SK-N-SH (cell line): ENCODE data around the gene IRF2. TPM values are rescaled to one million over a fixed set of nuclear protein-coding genes. Genes with fewer than 3 reads are reported as not detected.

ENCODE experiments used
- CTCF ChIA-PET: fragments of 300-600, 350-600 bp; formaldehyde crosslinking; extraction: SDS; loops from one replicate; lab custom pipeline; 2021; lab: Yijun Ruan, JAX
- POLR2A ChIA-PET: fragments of 350-600 bp; sonication (Branson Sonifier 250); formaldehyde crosslinking; extraction: SDS; loops from one replicate; lab custom pipeline; 2020; ENCODE audit warnings: antibody characterized with exemption, inconsistent platforms; lab: Yijun Ruan, JAX
- DNase-seq: peaks from one replicate; pipeline ENCODE4 v3.0.0; 2012
- H2AFZ ChIP-seq: fragments of 200-600 bp; sonication (generic); 2 replicates; pipeline ENCODE4 v1.8.1; 2016; ENCODE audit warnings: antibody characterized with exemption, mild to moderate bottlenecking, low read depth
- H3F3A ChIP-seq: fragments of 200-600 bp; sonication (generic); replicated peaks from 2 replicates; pipeline ENCODE3; 2016; ENCODE audit warnings: antibody characterized with exemption, mild to moderate bottlenecking; ENCODE audit not compliant: insufficient read depth
- H3K27ac ChIP-seq, 2 experiments: fragments of 200-500 bp in 1 of 2; fragments of 200-600 bp in 1 of 2; sonication (Bioruptor generic) in 1 of 2; sonication (generic), shearing (Covaris generic) in 1 of 2; 2 replicates each; pipeline versions ENCODE4 v1.5.1 to v1.6.1; 2014 to 2016; ENCODE audit warnings: low read depth in 2 of 2, inconsistent platforms in 1 of 2, low read length in 1 of 2, mild to moderate bottlenecking in 1 of 2, mixed read lengths in 1 of 2
- H3K27me3 ChIP-seq: fragments of 200-600 bp; sonication (generic), shearing (Covaris generic); 2 replicates; pipeline ENCODE4 v1.6.1; 2016; ENCODE audit warnings: mixed run types; ENCODE audit not compliant: insufficient read depth
- H3K36me3 ChIP-seq, 2 experiments: fragments of 200-500 bp in 1 of 2; fragments of 200-600 bp in 1 of 2; sonication (Bioruptor generic) in 1 of 2; sonication (generic) in 1 of 2; replicated peaks in 1 of 2; 2 replicates each; pipeline versions ENCODE3 to v1.5.1; 2014 to 2016; ENCODE audit warnings: low read length in 1 of 2, mild to moderate bottlenecking in 1 of 2; ENCODE audit not compliant: insufficient read depth in 2 of 2, control insufficient read depth in 1 of 2
- H3K4me1 ChIP-seq, 2 experiments: fragments of 200-500 bp in 1 of 2; fragments of 200-600 bp in 1 of 2; sonication (Bioruptor generic) in 1 of 2; sonication (generic), shearing (Covaris generic) in 1 of 2; 2 replicates each; pipeline versions ENCODE4 v1.5.1 to v1.6.1; 2014 to 2016; ENCODE audit warnings: low read depth in 1 of 2, low read length in 1 of 2, mixed run types in 1 of 2; ENCODE audit not compliant: insufficient read depth in 2 of 2, control insufficient read depth in 1 of 2
- H3K4me2 ChIP-seq: fragments of 200-600 bp; sonication (generic), shearing (Covaris generic); 2 replicates; pipeline ENCODE4 v1.6.1; 2017; ENCODE audit warnings: mixed run types
- H3K4me3 ChIP-seq, 2 experiments: fragments of 200-500 bp in 1 of 2; fragments of 200-600 bp in 1 of 2; sonication (Bioruptor generic) in 1 of 2; sonication (generic), shearing (Covaris generic) in 1 of 2; 2 replicates each; pipeline versions ENCODE4 v1.5.1 to v1.8.1; 2014 to 2016; ENCODE audit warnings: low read depth in 2 of 2, inconsistent platforms in 1 of 2, low read length in 1 of 2, mild to moderate bottlenecking in 1 of 2, mixed read lengths in 1 of 2, moderate library complexity in 1 of 2
- H3K79me2 ChIP-seq: fragments of 200-600 bp; sonication (generic); 2 replicates; pipeline ENCODE4 v1.8.1; 2017; ENCODE audit warnings: mild to moderate bottlenecking; ENCODE audit not compliant: insufficient read depth
- H3K9ac ChIP-seq: fragments of 200-600 bp; sonication (generic); 2 replicates; pipeline ENCODE4 v1.6.1; 2017; ENCODE audit warnings: mixed run types
- H3K9me2 ChIP-seq: fragments of 200-600 bp; sonication (generic); 2 replicates; pipeline ENCODE4 v1.6.1; 2017; ENCODE audit warnings: mixed run types
- H3K9me3 ChIP-seq: fragments of 200-600 bp; sonication (generic); 2 replicates; pipeline ENCODE4 v1.6.1; 2017; ENCODE audit warnings: mixed run types, mild to moderate bottlenecking, moderate library complexity
- H4K20me1 ChIP-seq: fragments of 200-600 bp; sonication (generic); 2 replicates; pipeline ENCODE4 v1.6.1; 2017; ENCODE audit warnings: mild to moderate bottlenecking, mixed run types; ENCODE audit not compliant: insufficient read depth
- ELF1 ChIP-seq: IDR thresholded peaks from 2 replicates; pipeline ENCODE4 v1.4.0; 2012
- EP300 ChIP-seq, 2 experiments: IDR thresholded peaks; 2 replicates each; pipeline versions ENCODE4 v1.4.0 to v1.6.1; 2012; ENCODE audit warnings: borderline replicate concordance in 1 of 2, low read depth in 1 of 2, low read length in 1 of 2
- FOSL2 ChIP-seq: IDR thresholded peaks from 2 replicates; pipeline ENCODE4 v1.4.0; 2012; ENCODE audit warnings: low read depth, mild to moderate bottlenecking, moderate library complexity, borderline replicate concordance
- GATA2 ChIP-seq: sonication (generic); formaldehyde crosslinking; IDR thresholded peaks from 2 replicates; pipeline ENCODE4 v1.5.0; 2020; ENCODE audit warnings: mild to moderate bottlenecking, missing genetic modification reagents
- POLR2AphosphoS5 ChIP-seq: IDR thresholded peaks from 2 replicates; pipeline ENCODE4 v1.6.1; 2012; ENCODE audit warnings: low read depth, low read length
- RAD21 ChIP-seq: IDR thresholded peaks from 2 replicates; pipeline ENCODE4 v1.6.1; 2012; ENCODE audit warnings: mild to moderate bottlenecking, low read length
- RXRA ChIP-seq: IDR thresholded peaks from 2 replicates; pipeline ENCODE4 v1.4.0; 2012; ENCODE audit warnings: low read depth, mild to moderate bottlenecking, borderline replicate concordance
- TAF1 ChIP-seq: IDR thresholded peaks from 2 replicates; pipeline ENCODE4 v1.6.1; 2012; ENCODE audit warnings: low read depth, mild to moderate bottlenecking, low read length, moderate library complexity, borderline replicate concordance
- WGBS: methylation state at CpG from one replicate; pipeline ENCODE4 v1.1.6; 2017; ENCODE audit warnings: low lambda C conversion rate; 5-methylcytosine and 5-hydroxymethylcytosine counted together
- polyA plus RNA-seq, 3 experiments: library from polyadenylated mRNA; depleted of rRNA; stranded (reverse); fragments of >200 nt; gene quantifications; 2 replicates each; pipeline ENCODE4 v1.2.3, GENCODE V29; 2012
- TF ChIP-seq, protein P1 (sequence below): fragments of 200-600 bp; sonication (generic); IDR thresholded peaks from 2 replicates; pipeline ENCODE4 v1.6.1; 2017; ENCODE audit warnings: antibody characterized with exemption, mild to moderate bottlenecking, moderate library complexity
- TF ChIP-seq, protein P2 (sequence below): IDR thresholded peaks from 2 replicates; pipeline ENCODE4 v1.6.1; 2012; ENCODE audit warnings: mild to moderate bottlenecking, low read depth, low read length, moderate library complexity
- TF ChIP-seq, protein P3 (sequence below): fragments of 150-350 bp; IDR thresholded peaks from 2 replicates; pipeline ENCODE4 v1.6.1; 2017; ENCODE audit warnings: antibody characterized with exemption, low read length, low read depth, borderline replicate concordance
- TF ChIP-seq, protein P4 (sequence below): IDR thresholded peaks from 2 replicates; pipeline ENCODE4; 2012
- TF ChIP-seq, protein P5 (sequence below): fragments of 150-350 bp; IDR thresholded peaks from 2 replicates; pipeline ENCODE4 v1.6.1; 2016; ENCODE audit warnings: mild to moderate bottlenecking, low read depth, low read length

The IRF2 gene
- polyA plus RNA-seq, 1 of the 3 experiments (the other 2 are of a cell fraction), result 23.3 TPM

DNA sequence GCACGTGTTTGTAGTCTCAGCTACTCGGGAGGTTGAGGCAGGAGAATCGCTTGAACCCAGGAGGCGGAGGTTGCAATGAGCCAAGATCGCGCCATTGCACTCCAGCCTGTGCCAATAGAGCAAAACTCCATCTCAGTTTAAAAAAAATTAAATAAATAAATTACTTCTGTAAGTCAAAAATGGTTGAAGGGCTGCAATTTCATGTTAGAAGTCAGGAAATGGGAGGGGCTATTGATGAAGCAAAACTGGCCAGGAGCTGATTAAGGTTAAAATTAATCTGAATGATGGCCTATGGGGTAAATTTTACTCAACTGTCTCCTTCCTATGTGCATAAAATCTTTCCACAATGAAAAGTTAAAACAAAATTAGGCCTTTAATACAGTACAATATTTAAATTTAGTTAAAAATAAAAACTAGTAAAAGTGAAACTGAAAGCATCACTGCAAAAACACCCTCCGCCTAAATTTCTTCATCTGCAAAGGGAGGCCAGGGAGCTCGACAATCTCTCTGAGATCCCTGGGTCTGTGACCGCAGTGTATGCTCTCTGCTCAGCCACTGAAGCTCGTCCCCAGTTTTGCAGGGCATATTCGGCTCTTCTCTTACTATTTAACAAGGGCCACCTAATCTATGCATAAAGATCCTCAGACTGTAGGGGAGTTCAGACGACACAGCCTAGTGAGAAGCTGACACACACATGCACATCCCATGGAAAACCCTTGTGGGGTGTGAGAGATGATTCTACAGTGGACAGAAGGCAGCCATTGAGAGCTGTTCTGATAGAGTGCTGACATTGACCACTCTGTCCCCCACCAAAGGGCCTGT is 57.2 kb downstream of the IRF2 start:
- H2AFZ ChIP-seq, result no peak overlapping the region; the same call in 1 of the 2 replicates

More for the DNA sequence above, 57.2 kb downstream of the IRF2 start:
- H3K4me3 ChIP-seq, result peak overlapping the region in 1 of 2 experiments; percentile 21; a peak in 1 of 4 replicates
- POLR2A ChIA-PET, result no interaction called here
- peaks cover 26% of the 10 kb centered on the region for H3F3A ChIP-seq
- H3K9ac ChIP-seq, result no peak overlapping the region; the same call in 1 of the 2 replicates
- DNase-seq, result no peak
- peaks cover 14% of the 10 kb centered on the region for H3K79me2 ChIP-seq
- TF ChIP-seq, protein P1, sequence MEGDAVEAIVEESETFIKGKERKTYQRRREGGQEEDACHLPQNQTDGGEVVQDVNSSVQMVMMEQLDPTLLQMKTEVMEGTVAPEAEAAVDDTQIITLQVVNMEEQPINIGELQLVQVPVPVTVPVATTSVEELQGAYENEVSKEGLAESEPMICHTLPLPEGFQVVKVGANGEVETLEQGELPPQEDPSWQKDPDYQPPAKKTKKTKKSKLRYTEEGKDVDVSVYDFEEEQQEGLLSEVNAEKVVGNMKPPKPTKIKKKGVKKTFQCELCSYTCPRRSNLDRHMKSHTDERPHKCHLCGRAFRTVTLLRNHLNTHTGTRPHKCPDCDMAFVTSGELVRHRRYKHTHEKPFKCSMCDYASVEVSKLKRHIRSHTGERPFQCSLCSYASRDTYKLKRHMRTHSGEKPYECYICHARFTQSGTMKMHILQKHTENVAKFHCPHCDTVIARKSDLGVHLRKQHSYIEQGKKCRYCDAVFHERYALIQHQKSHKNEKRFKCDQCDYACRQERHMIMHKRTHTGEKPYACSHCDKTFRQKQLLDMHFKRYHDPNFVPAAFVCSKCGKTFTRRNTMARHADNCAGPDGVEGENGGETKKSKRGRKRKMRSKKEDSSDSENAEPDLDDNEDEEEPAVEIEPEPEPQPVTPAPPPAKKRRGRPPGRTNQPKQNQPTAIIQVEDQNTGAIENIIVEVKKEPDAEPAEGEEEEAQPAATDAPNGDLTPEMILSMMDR, result no peak
- TF ChIP-seq FOSL2, result no peak
- TF ChIP-seq POLR2AphosphoS5, result no peak
- TF ChIP-seq, protein P2, sequence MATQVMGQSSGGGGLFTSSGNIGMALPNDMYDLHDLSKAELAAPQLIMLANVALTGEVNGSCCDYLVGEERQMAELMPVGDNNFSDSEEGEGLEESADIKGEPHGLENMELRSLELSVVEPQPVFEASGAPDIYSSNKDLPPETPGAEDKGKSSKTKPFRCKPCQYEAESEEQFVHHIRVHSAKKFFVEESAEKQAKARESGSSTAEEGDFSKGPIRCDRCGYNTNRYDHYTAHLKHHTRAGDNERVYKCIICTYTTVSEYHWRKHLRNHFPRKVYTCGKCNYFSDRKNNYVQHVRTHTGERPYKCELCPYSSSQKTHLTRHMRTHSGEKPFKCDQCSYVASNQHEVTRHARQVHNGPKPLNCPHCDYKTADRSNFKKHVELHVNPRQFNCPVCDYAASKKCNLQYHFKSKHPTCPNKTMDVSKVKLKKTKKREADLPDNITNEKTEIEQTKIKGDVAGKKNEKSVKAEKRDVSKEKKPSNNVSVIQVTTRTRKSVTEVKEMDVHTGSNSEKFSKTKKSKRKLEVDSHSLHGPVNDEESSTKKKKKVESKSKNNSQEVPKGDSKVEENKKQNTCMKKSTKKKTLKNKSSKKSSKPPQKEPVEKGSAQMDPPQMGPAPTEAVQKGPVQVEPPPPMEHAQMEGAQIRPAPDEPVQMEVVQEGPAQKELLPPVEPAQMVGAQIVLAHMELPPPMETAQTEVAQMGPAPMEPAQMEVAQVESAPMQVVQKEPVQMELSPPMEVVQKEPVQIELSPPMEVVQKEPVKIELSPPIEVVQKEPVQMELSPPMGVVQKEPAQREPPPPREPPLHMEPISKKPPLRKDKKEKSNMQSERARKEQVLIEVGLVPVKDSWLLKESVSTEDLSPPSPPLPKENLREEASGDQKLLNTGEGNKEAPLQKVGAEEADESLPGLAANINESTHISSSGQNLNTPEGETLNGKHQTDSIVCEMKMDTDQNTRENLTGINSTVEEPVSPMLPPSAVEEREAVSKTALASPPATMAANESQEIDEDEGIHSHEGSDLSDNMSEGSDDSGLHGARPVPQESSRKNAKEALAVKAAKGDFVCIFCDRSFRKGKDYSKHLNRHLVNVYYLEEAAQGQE, result no peak
- TF ChIP-seq, protein P3, sequence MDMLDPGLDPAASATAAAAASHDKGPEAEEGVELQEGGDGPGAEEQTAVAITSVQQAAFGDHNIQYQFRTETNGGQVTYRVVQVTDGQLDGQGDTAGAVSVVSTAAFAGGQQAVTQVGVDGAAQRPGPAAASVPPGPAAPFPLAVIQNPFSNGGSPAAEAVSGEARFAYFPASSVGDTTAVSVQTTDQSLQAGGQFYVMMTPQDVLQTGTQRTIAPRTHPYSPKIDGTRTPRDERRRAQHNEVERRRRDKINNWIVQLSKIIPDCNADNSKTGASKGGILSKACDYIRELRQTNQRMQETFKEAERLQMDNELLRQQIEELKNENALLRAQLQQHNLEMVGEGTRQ, result no peak
- TF ChIP-seq, protein P4, sequence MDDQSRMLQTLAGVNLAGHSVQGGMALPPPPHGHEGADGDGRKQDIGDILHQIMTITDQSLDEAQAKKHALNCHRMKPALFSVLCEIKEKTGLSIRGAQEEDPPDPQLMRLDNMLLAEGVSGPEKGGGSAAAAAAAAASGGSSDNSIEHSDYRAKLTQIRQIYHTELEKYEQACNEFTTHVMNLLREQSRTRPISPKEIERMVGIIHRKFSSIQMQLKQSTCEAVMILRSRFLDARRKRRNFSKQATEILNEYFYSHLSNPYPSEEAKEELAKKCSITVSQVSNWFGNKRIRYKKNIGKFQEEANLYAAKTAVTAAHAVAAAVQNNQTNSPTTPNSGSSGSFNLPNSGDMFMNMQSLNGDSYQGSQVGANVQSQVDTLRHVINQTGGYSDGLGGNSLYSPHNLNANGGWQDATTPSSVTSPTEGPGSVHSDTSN, result no peak
- no peak for TF ChIP-seq RXRA
- no peak for TF ChIP-seq GATA2 (CRISPR knock-in tag)
- TF ChIP-seq, protein P5, sequence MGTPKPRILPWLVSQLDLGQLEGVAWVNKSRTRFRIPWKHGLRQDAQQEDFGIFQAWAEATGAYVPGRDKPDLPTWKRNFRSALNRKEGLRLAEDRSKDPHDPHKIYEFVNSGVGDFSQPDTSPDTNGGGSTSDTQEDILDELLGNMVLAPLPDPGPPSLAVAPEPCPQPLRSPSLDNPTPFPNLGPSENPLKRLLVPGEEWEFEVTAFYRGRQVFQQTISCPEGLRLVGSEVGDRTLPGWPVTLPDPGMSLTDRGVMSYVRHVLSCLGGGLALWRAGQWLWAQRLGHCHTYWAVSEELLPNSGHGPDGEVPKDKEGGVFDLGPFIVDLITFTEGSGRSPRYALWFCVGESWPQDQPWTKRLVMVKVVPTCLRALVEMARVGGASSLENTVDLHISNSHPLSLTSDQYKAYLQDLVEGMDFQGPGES, result no peak
- TF ChIP-seq EP300 (IDR thresholded peaks at IDR 0.05; ENCODE audit: borderline replicate concordance in 1 of 2, low read depth in 1 of 2, low read length in 1 of 2), result no peak
- TF ChIP-seq ELF1, result no peak
- TF ChIP-seq TAF1, result no peak
- TF ChIP-seq RAD21, result no peak
- TF ChIP-seq, all 33 proteins: peak for 0
- CTCF ChIA-PET, result no interaction called here
- H3K27me3 ChIP-seq, result no peaks in the 10 kb centered on the region
- H3K36me3 ChIP-seq, result peaks cover 27 to 37% of the 10 kb centered on the region in 2 experiments
- H3K4me2 ChIP-seq, result peak overlapping the region; percentile 77
- H3K27ac ChIP-seq, result peak overlapping the region; percentile 55 to 82
- peaks cover 4 to 13% of the 10 kb centered on the region in 2 experiments; a peak in 2 of 4 replicates for H3K4me1 ChIP-seq
- WGBS, result 90% methylated on average over 12 of the region's 12 CpGs
- no peaks in the 10 kb centered on the region for H4K20me1 ChIP-seq
- H3K9me2 ChIP-seq, result no peaks in the 10 kb centered on the region
- no peaks in the 10 kb centered on the region for H3K9me3 ChIP-seq
